ENCODE data around the gene TRIM29. TPM values are rescaled to one million over a fixed set of nuclear protein-coding genes. Genes with fewer than 3 reads are reported as not detected.

TRIM29 gene
- total and polyA plus RNA-seq, 3 experiments from 2014 or later, result not detected

GRCh38 chr11:120137187-120137610, 714 bp downstream of the TRIM29 start:
- CTCF ChIA-PET, result interaction anchor here (0.6 kb wide), 1 partner anchor 1013 kb away, joined by 3 read pairs; no protein-coding TSS in a partner anchor
- POLR2A ChIA-PET, result no interaction called here
- Mint-ChIP-seq H3K36me3 (no peaks in the 10 kb centered on the region), H3K9me3 (no peaks in the 10 kb centered on the region), H3K27ac (no peak overlapping the region), H3K27me3 (peaks cover 2 to 17% of the 10 kb centered on the region in 2 donors), H3K4me1 (no peaks in the 10 kb centered on the region), H3K4me3 (no peak overlapping the region)
- Histone ChIP-seq H3K27ac (ENCODE audit: low read depth, low read length) (no peak overlapping the region), H3K9me3 (ENCODE audit: low read length) (no peaks in the 10 kb centered on the region), H3K4me1 (ENCODE audit: insufficient read depth, low read length) (no peaks in the 10 kb centered on the region), H3K4me3 (ENCODE audit: low read length) (no peak overlapping the region), H3K36me3 (ENCODE audit: insufficient read depth, low read length) (no peaks in the 10 kb centered on the region), H3K27me3 (ENCODE audit: insufficient read depth, low read length, poor library complexity, severe bottlenecking) (no peaks in the 10 kb centered on the region)
- no peak for DNase-seq

- H3K36me3 ChIP-seq (ENCODE audit: insufficient read depth, low read length), result no peaks in the 10 kb centered on the region
- no peaks in the 10 kb centered on the region for H3K27me3 ChIP-seq (ENCODE audit: insufficient read depth, low read length, poor library complexity, severe bottlenecking)
- no peak for DNase-seq
- no peaks in the 10 kb centered on the region for H3K4me1 ChIP-seq (ENCODE audit: insufficient read depth, low read length)
- Mint-ChIP-seq H3K4me3 (no peak overlapping the region), H3K36me3 (no peaks in the 10 kb centered on the region), H3K27me3 (peaks cover 2 to 11% of the 10 kb centered on the region in 2 donors), H3K9me3 (no peaks in the 10 kb centered on the region), H3K27ac (no peak overlapping the region), H3K4me1 (no peaks in the 10 kb centered on the region)
- H3K27ac ChIP-seq (ENCODE audit: low read depth, low read length), result no peak overlapping the region
- no peak overlapping the region for H3K4me3 ChIP-seq (ENCODE audit: low read length)
- POLR2A ChIA-PET, result no interaction called here
- CTCF ChIA-PET, result no interaction called here
- H3K9me3 ChIP-seq (ENCODE audit: low read length), result no peaks in the 10 kb centered on the region
Measured at GRCh38 chr11:120136356-120136755, 1.6 kb downstream of the TRIM29 start.

GRCh38 chr11:120135838-120136237, 2.1 kb downstream of the TRIM29 start:
- ChIA-PET POLR2A (no interaction called here), CTCF (no interaction called here)
- Mint-ChIP-seq H3K4me3 (no peak overlapping the region), H3K27ac (no peak overlapping the region), H3K36me3 (no peaks in the 10 kb centered on the region), H3K9me3 (no peaks in the 10 kb centered on the region), H3K4me1 (no peaks in the 10 kb centered on the region), H3K27me3 (peaks cover 2 to 11% of the 10 kb centered on the region in 2 donors)
- H3K27ac ChIP-seq (ENCODE audit: low read depth, low read length), result no peak overlapping the region
- H3K4me1 ChIP-seq (ENCODE audit: insufficient read depth, low read length), result no peaks in the 10 kb centered on the region
- H3K36me3 ChIP-seq (ENCODE audit: insufficient read depth, low read length), result no peaks in the 10 kb centered on the region
- no peak for DNase-seq
- H3K27me3 ChIP-seq (ENCODE audit: insufficient read depth, low read length, poor library complexity, severe bottlenecking), result no peaks in the 10 kb centered on the region
- no peak overlapping the region for H3K4me3 ChIP-seq (ENCODE audit: low read length)
- no peaks in the 10 kb centered on the region for H3K9me3 ChIP-seq (ENCODE audit: low read length)

- ChIA-PET CTCF (no interaction called here), POLR2A (no interaction called here)
- no peaks in the 10 kb centered on the region for H3K36me3 Mint-ChIP-seq
- Histone ChIP-seq H3K4me1 (ENCODE audit: insufficient read depth, low read length) (no peaks in the 10 kb centered on the region), H3K9me3 (ENCODE audit: low read length) (no peaks in the 10 kb centered on the region), H3K36me3 (ENCODE audit: insufficient read depth, low read length) (no peaks in the 10 kb centered on the region), H3K4me3 (ENCODE audit: low read length) (no peak overlapping the region), H3K27ac (ENCODE audit: low read depth, low read length) (no peak overlapping the region), H3K27me3 (ENCODE audit: insufficient read depth, low read length, poor library complexity, severe bottlenecking) (no peaks in the 10 kb centered on the region)
- H3K27ac Mint-ChIP-seq, result no peak overlapping the region
- H3K4me3 Mint-ChIP-seq, result no peak overlapping the region
- no peaks in the 10 kb centered on the region for H3K9me3 Mint-ChIP-seq
- no peaks in the 10 kb centered on the region for H3K4me1 Mint-ChIP-seq
- no peak for DNase-seq
- H3K27me3 Mint-ChIP-seq, result peaks cover 4% of the 10 kb centered on the region in 2 donors
Measured at GRCh38 chr11:120134931-120135228, 3.0 kb downstream of the TRIM29 start.

- Histone ChIP-seq H3K4me3 (ENCODE audit: low read length) (no peak overlapping the region), H3K9me3 (ENCODE audit: low read length) (no peaks in the 10 kb centered on the region), H3K27me3 (ENCODE audit: insufficient read depth, low read length, poor library complexity, severe bottlenecking) (no peaks in the 10 kb centered on the region), H3K27ac (ENCODE audit: low read depth, low read length) (no peak overlapping the region), H3K4me1 (ENCODE audit: insufficient read depth, low read length) (no peaks in the 10 kb centered on the region), H3K36me3 (ENCODE audit: insufficient read depth, low read length) (no peaks in the 10 kb centered on the region)
- Mint-ChIP-seq H3K9me3 (no peaks in the 10 kb centered on the region), H3K27me3 (peaks cover 0 to 4% of the 10 kb centered on the region in 2 donors), H3K27ac (no peak overlapping the region), H3K36me3 (no peaks in the 10 kb centered on the region), H3K4me1 (no peaks in the 10 kb centered on the region), H3K4me3 (no peak overlapping the region)
- CTCF ChIA-PET, result no interaction called here
- DNase-seq, result no peak
- POLR2A ChIA-PET, result no interaction called here
Measured at GRCh38 chr11:120134106-120134930, 3.6 kb downstream of the TRIM29 start.

- ChIA-PET CTCF (no interaction called here), POLR2A (no interaction called here)
- H3K27me3 ChIP-seq (ENCODE audit: insufficient read depth, low read length, poor library complexity, severe bottlenecking), result no peaks in the 10 kb centered on the region
- no peak overlapping the region for H3K4me3 ChIP-seq (ENCODE audit: low read length)
- H3K36me3 ChIP-seq (ENCODE audit: insufficient read depth, low read length), result no peaks in the 10 kb centered on the region
- no peak overlapping the region for H3K27ac ChIP-seq (ENCODE audit: low read depth, low read length)
- Mint-ChIP-seq H3K27ac (no peak overlapping the region), H3K4me3 (no peak overlapping the region), H3K9me3 (no peaks in the 10 kb centered on the region), H3K4me1 (no peaks in the 10 kb centered on the region), H3K36me3 (no peaks in the 10 kb centered on the region), H3K27me3 (peaks cover 0 to 2% of the 10 kb centered on the region in 2 donors)
- no peaks in the 10 kb centered on the region for H3K9me3 ChIP-seq (ENCODE audit: low read length)
- no peak for DNase-seq
- H3K4me1 ChIP-seq (ENCODE audit: insufficient read depth, low read length), result no peaks in the 10 kb centered on the region
Measured at GRCh38 chr11:120133216-120134105, 4.5 kb downstream of the TRIM29 start.

GRCh38 chr11:120132645-120133185, 5.2 kb downstream of the TRIM29 start:
- Mint-ChIP-seq H3K4me1 (no peaks in the 10 kb centered on the region), H3K9me3 (no peaks in the 10 kb centered on the region), H3K27me3 (peaks cover 0 to 4% of the 10 kb centered on the region in 2 donors), H3K4me3 (no peak overlapping the region), H3K36me3 (no peaks in the 10 kb centered on the region), H3K27ac (no peak overlapping the region)
- ChIA-PET POLR2A (no interaction called here), CTCF (no interaction called here)
- Histone ChIP-seq H3K9me3 (ENCODE audit: low read length) (no peaks in the 10 kb centered on the region), H3K4me3 (ENCODE audit: low read length) (no peak overlapping the region), H3K27me3 (ENCODE audit: insufficient read depth, low read length, poor library complexity, severe bottlenecking) (no peaks in the 10 kb centered on the region), H3K36me3 (ENCODE audit: insufficient read depth, low read length) (no peaks in the 10 kb centered on the region), H3K27ac (ENCODE audit: low read depth, low read length) (no peak overlapping the region), H3K4me1 (ENCODE audit: insufficient read depth, low read length) (no peaks in the 10 kb centered on the region)
- DNase-seq, result no peak

GRCh38 chr11:120131941-120132644, 5.8 kb downstream of the TRIM29 start:
- Histone ChIP-seq H3K4me3 (ENCODE audit: low read length) (no peak overlapping the region), H3K27ac (ENCODE audit: low read depth, low read length) (no peak overlapping the region), H3K27me3 (ENCODE audit: insufficient read depth, low read length, poor library complexity, severe bottlenecking) (no peaks in the 10 kb centered on the region), H3K36me3 (ENCODE audit: insufficient read depth, low read length) (no peaks in the 10 kb centered on the region), H3K9me3 (ENCODE audit: low read length) (no peaks in the 10 kb centered on the region), H3K4me1 (ENCODE audit: insufficient read depth, low read length) (no peaks in the 10 kb centered on the region)
- Mint-ChIP-seq H3K27me3 (peaks cover 0 to 4% of the 10 kb centered on the region in 2 donors), H3K27ac (no peak overlapping the region), H3K36me3 (no peaks in the 10 kb centered on the region), H3K4me3 (no peak overlapping the region), H3K9me3 (no peaks in the 10 kb centered on the region), H3K4me1 (no peaks in the 10 kb centered on the region)
- ChIA-PET POLR2A (no interaction called here), CTCF (no interaction called here)
- DNase-seq, result no peak

Measured in CD8-positive, alpha-beta memory T cell (primary cell).